GM23338 (cell line): ENCODE results near the gene CASK. TPM values are rescaled to one million over a fixed set of nuclear protein-coding genes. Genes with fewer than 3 reads are reported as not detected.

Experiments
- ATAC-seq: fragments of 200-7000 bp; cut with Tn5 transposase; 3 replicates; pipeline ENCODE4 v1.9.1; 2020
- DNase-seq: peaks from one replicate; pipeline ENCODE4 v3.0.0-alpha.2; 2015; ENCODE audit warnings: low spot score
- H2AFZ ChIP-seq: fragments of 200-600 bp; sonication (generic); 2 replicates; pipeline ENCODE4 v1.8.0; 2016; ENCODE audit warnings: antibody characterized with exemption, mild to moderate bottlenecking, moderate library complexity
- H3F3A ChIP-seq: fragments of 200-600 bp; sonication (generic); replicated peaks from 2 replicates; pipeline ENCODE4 v1.8.0; 2017; ENCODE audit warnings: antibody characterized with exemption, mixed run types, low read depth
- H3K27ac ChIP-seq: fragments of 200-600 bp; sonication (generic); 2 replicates; pipeline ENCODE4 v1.6.1; 2016; ENCODE audit warnings: low read depth
- H3K27me3 ChIP-seq: fragments of 200-600 bp; sonication (generic); 2 replicates; pipeline ENCODE4 v1.8.0; 2016; ENCODE audit warnings: mild to moderate bottlenecking, mixed run types, moderate library complexity; ENCODE audit not compliant: insufficient read depth
- H3K36me3 ChIP-seq: fragments of 200-600 bp; sonication (generic); 2 replicates; pipeline ENCODE4 v1.8.0; 2016; ENCODE audit warnings: mild to moderate bottlenecking; ENCODE audit not compliant: insufficient read depth
- H3K4me1 ChIP-seq: fragments of 200-600 bp; sonication (generic); 2 replicates; pipeline ENCODE4 v1.8.0; 2016; ENCODE audit warnings: mild to moderate bottlenecking, moderate library complexity; ENCODE audit not compliant: insufficient read depth
- H3K4me2 ChIP-seq: fragments of 200-600 bp; sonication (generic); 2 replicates; pipeline ENCODE4 v1.7.1; 2017; ENCODE audit warnings: mixed run types
- H3K4me3 ChIP-seq: fragments of 200-600 bp; sonication (generic); 2 replicates; pipeline ENCODE4 v1.6.1; 2016; ENCODE audit warnings: mixed run types
- H3K79me2 ChIP-seq: fragments of 200-600 bp; sonication (generic); replicated peaks from 2 replicates; pipeline ENCODE4 v1.8.0; 2017; ENCODE audit warnings: mild to moderate bottlenecking; ENCODE audit not compliant: insufficient read depth
- H3K9me2 ChIP-seq: fragments of 200-600 bp; sonication (generic); 2 replicates; pipeline ENCODE4 v1.8.0; 2017; ENCODE audit not compliant: insufficient read depth
- H4K20me1 ChIP-seq: fragments of 200-600 bp; sonication (generic); replicated peaks from 2 replicates; pipeline ENCODE4 v1.8.0; 2017; ENCODE audit warnings: mild to moderate bottlenecking; ENCODE audit not compliant: insufficient read depth
- H3K27ac Mint-ChIP-seq: 2 replicates; pipeline ENCODE4 v1.8.0; 2020; ENCODE audit warnings: inconsistent platforms, mild to moderate bottlenecking, moderate library complexity, mixed read lengths
- H3K27me3 Mint-ChIP-seq: 3 replicates; pipeline ENCODE4 v1.8.0; 2022; ENCODE audit warnings: low read depth, mild to moderate bottlenecking, moderate library complexity, mixed read lengths, inconsistent platforms; ENCODE audit not compliant: insufficient read depth, poor library complexity
- H3K36me3 Mint-ChIP-seq: 3 replicates; pipeline ENCODE4 v1.8.0; 2021; ENCODE audit warnings: low read depth, mild to moderate bottlenecking, inconsistent platforms, moderate library complexity, mixed read lengths
- H3K4me1 Mint-ChIP-seq: 3 replicates; pipeline ENCODE4 v1.8.0; 2020; ENCODE audit warnings: mild to moderate bottlenecking, inconsistent platforms, mixed read lengths
- H3K4me3 Mint-ChIP-seq: 3 replicates; pipeline ENCODE4 v1.8.0; 2021; ENCODE audit warnings: moderate library complexity, mild to moderate bottlenecking, inconsistent platforms, mixed read lengths
- H3K9me3 Mint-ChIP-seq: 3 replicates; pipeline ENCODE4 v1.8.0; 2020; ENCODE audit warnings: moderate library complexity, mild to moderate bottlenecking, inconsistent platforms, mixed read lengths
- CREB1 ChIP-seq: fragments of 250-450 bp; sonication (Bioruptor Pico); IDR thresholded peaks from 2 replicates; pipeline ENCODE4 v1.5.0; 2020; ENCODE audit warnings: low read depth, mild to moderate bottlenecking, moderate library complexity
- EZH2phosphoT487 ChIP-seq: fragments of 200-600 bp; sonication (generic); IDR thresholded peaks from one replicate; pipeline ENCODE4 v1.8.1; 2018; ENCODE audit warnings: antibody characterized with exemption; ENCODE audit not compliant: unreplicated experiment
- JUNB ChIP-seq: IDR thresholded peaks from one replicate; pipeline ENCODE4 v1.6.1; 2016; ENCODE audit warnings: antibody characterized with exemption; ENCODE audit not compliant: unreplicated experiment
- NANOG ChIP-seq: IDR thresholded peaks from 2 replicates; pipeline ENCODE4 v1.6.1; 2016; ENCODE audit warnings: antibody characterized with exemption, borderline replicate concordance
- POLR2AphosphoS5 ChIP-seq: IDR thresholded peaks from 2 replicates; pipeline ENCODE4 v1.6.1; 2016; ENCODE audit warnings: antibody characterized with exemption, low read depth
- STAT1 ChIP-seq: IDR thresholded peaks from one replicate; pipeline ENCODE4 v1.6.1; 2016; ENCODE audit warnings: antibody characterized with exemption; ENCODE audit not compliant: unreplicated experiment
- ZNF114 ChIP-seq: fragments of 250-450 bp; sonication (Bioruptor Pico); IDR thresholded peaks from 2 replicates; pipeline ENCODE4 v1.5.0; 2020; ENCODE audit warnings: mild to moderate bottlenecking, moderate library complexity
- ZNF331 ChIP-seq: fragments of 250-450 bp; sonication (Bioruptor Pico); IDR thresholded peaks from 2 replicates; pipeline ENCODE4 v1.5.0; 2020; ENCODE audit warnings: low read depth, mild to moderate bottlenecking, moderate library complexity
- polyA plus RNA-seq: library from polyadenylated mRNA; unstranded; fragments of >200 nt; fragmentation: Nextera tagmentation; extraction: Ambion mirVana; gene quantifications from 2 replicates; pipeline ENCODE4 v1.2.1, GENCODE V29; 2016
- total RNA-seq: library from RNA; depleted of rRNA; stranded (reverse); fragments of >200 nt; shearing (Covaris generic); gene quantifications from 2 replicates; pipeline ENCODE4 v1.2.3, GENCODE V29; 2014
- TF ChIP-seq, protein P1 (sequence below): IDR thresholded peaks from one replicate; pipeline ENCODE4 v1.6.1; 2018; ENCODE audit warnings: antibody characterized with exemption; ENCODE audit not compliant: unreplicated experiment
- TF ChIP-seq, protein P2 (sequence below): fragments of 250-450 bp; sonication (Bioruptor Pico); IDR thresholded peaks from 2 replicates; pipeline ENCODE4 v1.5.0; 2020; ENCODE audit warnings: mild to moderate bottlenecking, moderate library complexity
- TF ChIP-seq, protein P3 (sequence below): IDR thresholded peaks from 2 replicates; pipeline ENCODE4 v1.6.1; 2016; ENCODE audit warnings: antibody characterized with exemption

Gene CASK
- total and polyA plus RNA-seq, 2 experiments from 2014 or later, result 15.3 to 44.4 TPM

DNA sequence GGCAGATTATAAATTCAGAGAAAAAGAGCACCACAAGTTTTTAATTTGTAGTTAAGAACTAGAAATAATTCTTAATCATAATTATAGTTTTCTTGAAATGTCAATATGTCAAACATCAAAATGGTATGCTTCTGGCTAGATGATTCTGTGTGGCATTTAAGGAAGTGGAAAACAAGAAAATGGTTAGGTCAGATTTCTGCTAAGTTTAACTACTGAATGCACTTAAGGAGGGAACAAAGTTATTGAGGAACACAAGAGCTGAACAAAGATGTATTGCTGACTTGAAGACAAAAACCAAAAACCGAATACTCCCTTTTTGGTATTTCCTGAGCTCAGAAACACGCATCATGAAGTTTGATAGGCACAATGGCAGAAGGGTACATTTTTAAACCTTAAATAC lies 293.3 kb downstream of the CASK start (continued):
- TF ChIP-seq, protein P1, sequence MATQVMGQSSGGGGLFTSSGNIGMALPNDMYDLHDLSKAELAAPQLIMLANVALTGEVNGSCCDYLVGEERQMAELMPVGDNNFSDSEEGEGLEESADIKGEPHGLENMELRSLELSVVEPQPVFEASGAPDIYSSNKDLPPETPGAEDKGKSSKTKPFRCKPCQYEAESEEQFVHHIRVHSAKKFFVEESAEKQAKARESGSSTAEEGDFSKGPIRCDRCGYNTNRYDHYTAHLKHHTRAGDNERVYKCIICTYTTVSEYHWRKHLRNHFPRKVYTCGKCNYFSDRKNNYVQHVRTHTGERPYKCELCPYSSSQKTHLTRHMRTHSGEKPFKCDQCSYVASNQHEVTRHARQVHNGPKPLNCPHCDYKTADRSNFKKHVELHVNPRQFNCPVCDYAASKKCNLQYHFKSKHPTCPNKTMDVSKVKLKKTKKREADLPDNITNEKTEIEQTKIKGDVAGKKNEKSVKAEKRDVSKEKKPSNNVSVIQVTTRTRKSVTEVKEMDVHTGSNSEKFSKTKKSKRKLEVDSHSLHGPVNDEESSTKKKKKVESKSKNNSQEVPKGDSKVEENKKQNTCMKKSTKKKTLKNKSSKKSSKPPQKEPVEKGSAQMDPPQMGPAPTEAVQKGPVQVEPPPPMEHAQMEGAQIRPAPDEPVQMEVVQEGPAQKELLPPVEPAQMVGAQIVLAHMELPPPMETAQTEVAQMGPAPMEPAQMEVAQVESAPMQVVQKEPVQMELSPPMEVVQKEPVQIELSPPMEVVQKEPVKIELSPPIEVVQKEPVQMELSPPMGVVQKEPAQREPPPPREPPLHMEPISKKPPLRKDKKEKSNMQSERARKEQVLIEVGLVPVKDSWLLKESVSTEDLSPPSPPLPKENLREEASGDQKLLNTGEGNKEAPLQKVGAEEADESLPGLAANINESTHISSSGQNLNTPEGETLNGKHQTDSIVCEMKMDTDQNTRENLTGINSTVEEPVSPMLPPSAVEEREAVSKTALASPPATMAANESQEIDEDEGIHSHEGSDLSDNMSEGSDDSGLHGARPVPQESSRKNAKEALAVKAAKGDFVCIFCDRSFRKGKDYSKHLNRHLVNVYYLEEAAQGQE, result no peak

DNA sequence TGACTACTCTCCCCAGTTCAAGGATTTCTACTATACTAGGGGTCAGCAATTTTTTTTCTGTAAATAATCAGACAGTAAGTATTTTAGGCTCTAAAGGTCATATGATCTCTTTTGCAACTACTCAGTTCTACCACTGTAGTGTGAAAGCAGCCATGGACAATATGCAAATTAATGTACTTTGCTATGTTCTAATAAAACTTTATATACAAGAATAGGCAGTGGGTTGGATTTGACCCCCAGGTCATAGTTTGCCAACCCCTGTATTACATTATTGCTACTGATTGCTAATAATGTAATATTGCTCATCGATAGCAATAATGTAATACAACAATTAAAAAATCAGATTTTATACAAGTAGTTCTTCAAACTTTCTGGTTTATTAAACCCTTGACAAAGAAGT lies 293.8 kb downstream of the CASK start:
- H3K27me3 Mint-ChIP-seq, result peaks cover 3% of the 10 kb centered on the region
- Histone ChIP-seq H4K20me1 (no peaks in the 10 kb centered on the region), H3K79me2 (no peaks in the 10 kb centered on the region), H3K9me2 (no peaks in the 10 kb centered on the region), H3K4me2 (no peak overlapping the region), H3F3A (no peaks in the 10 kb centered on the region), H3K27ac (no peak overlapping the region), H2AFZ (no peak overlapping the region), H3K36me3 (no peaks in the 10 kb centered on the region), H3K4me3 (no peak overlapping the region), H3K4me1 (0 out of 2 replicates have a peak, but pooled peaks cover 1% of the 10 kb centered on the region), H3K27me3 (no peaks in the 10 kb centered on the region)
- no peak overlapping the region for H3K4me3 Mint-ChIP-seq
- ATAC-seq, result no peak
- no peak for DNase-seq
- no peaks in the 10 kb centered on the region for H3K9me3 Mint-ChIP-seq
- no peak overlapping the region for H3K27ac Mint-ChIP-seq
- no peaks in the 10 kb centered on the region; the same call in 1 of the 3 replicates for H3K4me1 Mint-ChIP-seq
- 0 out of 3 replicates have a peak, but pooled peaks cover 5% of the 10 kb centered on the region for H3K36me3 Mint-ChIP-seq
- TF ChIP-seq CREB1 (no peak), EZH2phosphoT487 (no peak), JUNB (no peak), STAT1 (no peak), POLR2AphosphoS5 (no peak), NANOG (no peak), ZNF114 (CRISPR knock-in tag) (no peak), ZNF331 (CRISPR knock-in tag) (no peak)
- TF ChIP-seq, protein P1, result no peak
- TF ChIP-seq, protein P2, sequence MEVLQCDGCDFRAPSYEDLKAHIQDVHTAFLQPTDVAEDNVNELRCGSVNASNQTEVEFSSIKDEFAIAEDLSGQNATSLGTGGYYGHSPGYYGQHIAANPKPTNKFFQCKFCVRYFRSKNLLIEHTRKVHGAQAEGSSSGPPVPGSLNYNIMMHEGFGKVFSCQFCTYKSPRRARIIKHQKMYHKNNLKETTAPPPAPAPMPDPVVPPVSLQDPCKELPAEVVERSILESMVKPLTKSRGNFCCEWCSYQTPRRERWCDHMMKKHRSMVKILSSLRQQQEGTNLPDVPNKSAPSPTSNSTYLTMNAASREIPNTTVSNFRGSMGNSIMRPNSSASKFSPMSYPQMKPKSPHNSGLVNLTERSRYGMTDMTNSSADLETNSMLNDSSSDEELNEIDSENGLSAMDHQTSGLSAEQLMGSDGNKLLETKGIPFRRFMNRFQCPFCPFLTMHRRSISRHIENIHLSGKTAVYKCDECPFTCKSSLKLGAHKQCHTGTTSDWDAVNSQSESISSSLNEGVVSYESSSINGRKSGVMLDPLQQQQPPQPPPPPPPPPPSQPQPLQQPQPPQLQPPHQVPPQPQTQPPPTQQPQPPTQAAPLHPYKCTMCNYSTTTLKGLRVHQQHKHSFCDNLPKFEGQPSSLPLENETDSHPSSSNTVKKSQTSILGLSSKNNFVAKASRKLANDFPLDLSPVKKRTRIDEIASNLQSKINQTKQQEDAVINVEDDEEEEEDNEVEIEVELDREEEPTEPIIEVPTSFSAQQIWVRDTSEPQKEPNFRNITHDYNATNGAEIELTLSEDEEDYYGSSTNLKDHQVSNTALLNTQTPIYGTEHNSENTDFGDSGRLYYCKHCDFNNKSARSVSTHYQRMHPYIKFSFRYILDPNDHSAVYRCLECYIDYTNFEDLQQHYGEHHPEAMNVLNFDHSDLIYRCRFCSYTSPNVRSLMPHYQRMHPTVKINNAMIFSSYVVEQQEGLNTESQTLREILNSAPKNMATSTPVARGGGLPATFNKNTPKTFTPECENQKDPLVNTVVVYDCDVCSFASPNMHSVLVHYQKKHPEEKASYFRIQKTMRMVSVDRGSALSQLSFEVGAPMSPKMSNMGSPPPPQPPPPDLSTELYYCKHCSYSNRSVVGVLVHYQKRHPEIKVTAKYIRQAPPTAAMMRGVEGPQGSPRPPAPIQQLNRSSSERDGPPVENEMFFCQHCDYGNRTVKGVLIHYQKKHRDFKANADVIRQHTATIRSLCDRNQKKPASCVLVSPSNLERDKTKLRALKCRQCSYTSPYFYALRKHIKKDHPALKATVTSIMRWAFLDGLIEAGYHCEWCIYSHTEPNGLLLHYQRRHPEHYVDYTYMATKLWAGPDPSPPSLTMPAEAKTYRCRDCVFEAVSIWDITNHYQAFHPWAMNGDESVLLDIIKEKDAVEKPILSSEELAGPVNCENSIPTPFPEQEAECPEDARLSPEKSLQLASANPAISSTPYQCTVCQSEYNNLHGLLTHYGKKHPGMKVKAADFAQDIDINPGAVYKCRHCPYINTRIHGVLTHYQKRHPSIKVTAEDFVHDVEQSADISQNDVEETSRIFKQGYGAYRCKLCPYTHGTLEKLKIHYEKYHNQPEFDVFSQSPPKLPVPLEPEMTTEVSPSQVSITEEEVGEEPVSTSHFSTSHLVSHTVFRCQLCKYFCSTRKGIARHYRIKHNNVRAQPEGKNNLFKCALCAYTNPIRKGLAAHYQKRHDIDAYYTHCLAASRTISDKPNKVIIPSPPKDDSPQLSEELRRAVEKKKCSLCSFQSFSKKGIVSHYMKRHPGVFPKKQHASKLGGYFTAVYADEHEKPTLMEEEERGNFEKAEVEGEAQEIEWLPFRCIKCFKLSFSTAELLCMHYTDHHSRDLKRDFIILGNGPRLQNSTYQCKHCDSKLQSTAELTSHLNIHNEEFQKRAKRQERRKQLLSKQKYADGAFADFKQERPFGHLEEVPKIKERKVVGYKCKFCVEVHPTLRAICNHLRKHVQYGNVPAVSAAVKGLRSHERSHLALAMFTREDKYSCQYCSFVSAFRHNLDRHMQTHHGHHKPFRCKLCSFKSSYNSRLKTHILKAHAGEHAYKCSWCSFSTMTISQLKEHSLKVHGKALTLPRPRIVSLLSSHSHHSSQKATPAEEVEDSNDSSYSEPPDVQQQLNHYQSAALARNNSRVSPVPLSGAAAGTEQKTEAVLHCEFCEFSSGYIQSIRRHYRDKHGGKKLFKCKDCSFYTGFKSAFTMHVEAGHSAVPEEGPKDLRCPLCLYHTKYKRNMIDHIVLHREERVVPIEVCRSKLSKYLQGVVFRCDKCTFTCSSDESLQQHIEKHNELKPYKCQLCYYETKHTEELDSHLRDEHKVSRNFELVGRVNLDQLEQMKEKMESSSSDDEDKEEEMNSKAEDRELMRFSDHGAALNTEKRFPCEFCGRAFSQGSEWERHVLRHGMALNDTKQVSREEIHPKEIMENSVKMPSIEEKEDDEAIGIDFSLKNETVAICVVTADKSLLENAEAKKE (CRISPR knock-in tag), result no peak
- TF ChIP-seq, protein P3, sequence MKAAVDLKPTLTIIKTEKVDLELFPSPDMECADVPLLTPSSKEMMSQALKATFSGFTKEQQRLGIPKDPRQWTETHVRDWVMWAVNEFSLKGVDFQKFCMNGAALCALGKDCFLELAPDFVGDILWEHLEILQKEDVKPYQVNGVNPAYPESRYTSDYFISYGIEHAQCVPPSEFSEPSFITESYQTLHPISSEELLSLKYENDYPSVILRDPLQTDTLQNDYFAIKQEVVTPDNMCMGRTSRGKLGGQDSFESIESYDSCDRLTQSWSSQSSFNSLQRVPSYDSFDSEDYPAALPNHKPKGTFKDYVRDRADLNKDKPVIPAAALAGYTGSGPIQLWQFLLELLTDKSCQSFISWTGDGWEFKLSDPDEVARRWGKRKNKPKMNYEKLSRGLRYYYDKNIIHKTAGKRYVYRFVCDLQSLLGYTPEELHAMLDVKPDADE, result no peak
